Neural progenitor cell (in vitro differentiated cells): ENCODE data around the gene MAN2A2. TPM values are rescaled to one million over a fixed set of nuclear protein-coding genes. Genes with fewer than 3 reads are reported as not detected.

ENCODE experiments used
- DNase-seq: peaks from one replicate; pipeline ENCODE4 v3.0.0-alpha.2; 2016; ENCODE audit warnings: low spot score
- H2AFZ ChIP-seq: fragments of 200-600 bp; sonication (generic); replicated peaks from 2 replicates; pipeline ENCODE4 v1.6.1; 2016; ENCODE audit warnings: antibody characterized with exemption
- H3F3A ChIP-seq: fragments of 200-600 bp; sonication (generic); 2 replicates; pipeline ENCODE4 v1.6.1; 2016; ENCODE audit warnings: antibody characterized with exemption, low read depth
- H3K27ac ChIP-seq: fragments of 200-600 bp; sonication (generic); 2 replicates; pipeline ENCODE4 v1.5.1; 2016; ENCODE audit warnings: mild to moderate bottlenecking
- H3K27me3 ChIP-seq: fragments of 200-600 bp; sonication (generic); 2 replicates; pipeline ENCODE4 v1.6.1; 2016; ENCODE audit warnings: mild to moderate bottlenecking, moderate library complexity
- H3K36me3 ChIP-seq: fragments of 200-600 bp; sonication (generic); 2 replicates; pipeline ENCODE4 v1.5.1; 2016
- H3K4me1 ChIP-seq: fragments of 200-600 bp; sonication (generic); 2 replicates; pipeline ENCODE4 v1.6.1; 2016; ENCODE audit warnings: mixed run types
- H3K4me2 ChIP-seq: fragments of 200-600 bp; sonication (generic); 2 replicates; pipeline ENCODE4 v1.6.1; 2016
- H3K4me3 ChIP-seq: fragments of 200-600 bp; sonication (generic); 2 replicates; pipeline ENCODE4 v1.5.1; 2016
- H3K79me2 ChIP-seq: fragments of 200-600 bp; sonication (generic); 2 replicates; pipeline ENCODE4 v1.6.1; 2016; ENCODE audit warnings: low read depth
- H3K9ac ChIP-seq: fragments of 200-600 bp; sonication (generic); 2 replicates; pipeline ENCODE4 v1.6.1; 2016
- H3K9me3 ChIP-seq: fragments of 200-600 bp; sonication (generic); 2 replicates; pipeline ENCODE4 v1.5.1; 2016; ENCODE audit warnings: low read depth
- H4K20me1 ChIP-seq: fragments of 200-600 bp; sonication (generic); 2 replicates; pipeline ENCODE4 v1.6.1; 2016; ENCODE audit warnings: low read depth
- H3K27ac Mint-ChIP-seq: 3 replicates; pipeline ENCODE4 v1.8.0; 2021; ENCODE audit warnings: mixed read lengths
- H3K27me3 Mint-ChIP-seq: 2 replicates; pipeline ENCODE4 v1.8.0; 2022; ENCODE audit warnings: low read depth, mild to moderate bottlenecking, inconsistent platforms, moderate library complexity, mixed read lengths; ENCODE audit not compliant: insufficient read depth
- H3K36me3 Mint-ChIP-seq: 3 replicates; pipeline ENCODE4 v1.8.0; 2021; ENCODE audit warnings: mixed read lengths
- H3K4me1 Mint-ChIP-seq: 3 replicates; pipeline ENCODE4 v1.8.0; 2021; ENCODE audit warnings: mixed read lengths
- H3K4me3 Mint-ChIP-seq: 3 replicates; pipeline ENCODE4 v1.8.0; 2021; ENCODE audit warnings: mild to moderate bottlenecking, moderate library complexity, mixed read lengths
- H3K9me3 Mint-ChIP-seq: 3 replicates; pipeline ENCODE4 v1.8.0; 2020; ENCODE audit warnings: mixed read lengths
- EZH2 ChIP-seq: fragments of 200-600 bp; sonication (generic); IDR thresholded peaks from 2 replicates; pipeline ENCODE4 v1.6.1; 2017; ENCODE audit warnings: antibody characterized with exemption, mild to moderate bottlenecking, moderate library complexity
- EZH2phosphoT487 ChIP-seq: fragments of 200-600 bp; sonication (generic); IDR thresholded peaks from 2 replicates; pipeline ENCODE4 v1.6.1; 2017; ENCODE audit warnings: antibody characterized with exemption
- total RNA-seq: library from RNA; depleted of rRNA; stranded (reverse); fragments of >200 nt; gene quantifications from 2 replicates; pipeline ENCODE4 v1.2.3, GENCODE V29; 2015; ENCODE audit warnings: low replicate concordance
- TF ChIP-seq, protein P1 (sequence below): fragments of 200-600 bp; sonication (generic); IDR thresholded peaks from 2 replicates; pipeline ENCODE4 v1.5.1; 2017; ENCODE audit warnings: antibody characterized with exemption, mild to moderate bottlenecking

MAN2A2 gene
- total RNA-seq, 1 donor from 2014 or later, result 7.0 TPM

DNA sequence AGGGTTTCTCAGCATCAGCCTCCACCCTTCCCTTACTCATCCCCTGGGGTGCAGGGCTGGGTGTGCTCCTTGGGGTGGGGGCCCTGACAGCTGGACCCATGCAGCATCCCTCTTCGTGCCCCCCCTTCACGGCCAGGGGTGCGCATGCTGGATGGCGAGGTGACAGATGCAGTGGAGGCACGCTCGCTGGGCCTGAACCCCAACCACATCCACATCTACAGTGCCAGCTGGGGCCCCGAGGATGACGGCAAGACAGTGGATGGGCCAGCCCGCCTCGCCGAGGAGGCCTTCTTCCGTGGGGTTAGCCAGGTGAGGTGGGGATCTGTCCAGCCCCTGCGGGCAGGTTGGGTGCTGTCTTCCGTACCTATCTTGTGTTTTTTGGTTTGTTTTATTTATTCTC lies 25.1 kb upstream of the MAN2A2 start:
- Histone ChIP-seq H3K4me1 (peaks cover 16% of the 10 kb centered on the region), H3K9ac (no peak overlapping the region), H3K9me3 (no peaks in the 10 kb centered on the region), H3K36me3 (no peaks in the 10 kb centered on the region), H3K79me2 (peaks cover 3% of the 10 kb centered on the region), H2AFZ (no peak overlapping the region), H4K20me1 (peaks cover 9% of the 10 kb centered on the region), H3F3A (no peaks in the 10 kb centered on the region), H3K4me3 (no peak overlapping the region), H3K4me2 (no peak overlapping the region), H3K27me3 (no peaks in the 10 kb centered on the region), H3K27ac (no peak overlapping the region)
- H3K27me3 Mint-ChIP-seq, result peaks cover 2% of the 10 kb centered on the region
- peaks cover 23% of the 10 kb centered on the region for H3K36me3 Mint-ChIP-seq
- H3K27ac Mint-ChIP-seq, result no peak overlapping the region
- no peaks in the 10 kb centered on the region for H3K9me3 Mint-ChIP-seq
- peaks cover 15% of the 10 kb centered on the region for H3K4me1 Mint-ChIP-seq
- H3K4me3 Mint-ChIP-seq, result no peak overlapping the region
- TF ChIP-seq EZH2phosphoT487, result no peak
- TF ChIP-seq EZH2, result no peak
- DNase-seq, result no peak

DNA sequence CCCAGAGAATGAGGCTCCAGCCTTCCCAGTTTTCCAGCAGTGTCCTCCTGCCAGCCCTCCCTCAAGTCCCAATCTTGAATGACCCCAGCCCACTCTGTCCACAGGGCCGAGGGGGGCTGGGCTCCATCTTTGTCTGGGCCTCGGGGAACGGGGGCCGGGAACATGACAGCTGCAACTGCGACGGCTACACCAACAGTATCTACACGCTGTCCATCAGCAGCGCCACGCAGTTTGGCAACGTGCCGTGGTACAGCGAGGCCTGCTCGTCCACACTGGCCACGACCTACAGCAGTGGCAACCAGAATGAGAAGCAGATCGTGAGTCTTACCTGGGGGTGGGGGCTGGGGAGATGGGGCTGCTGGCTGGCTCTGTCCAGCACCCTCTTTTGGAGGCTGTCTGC lies 24.4 kb upstream of the MAN2A2 start:
- H3K4me3 Mint-ChIP-seq, result no peak overlapping the region
- DNase-seq, result no peak

DNA sequence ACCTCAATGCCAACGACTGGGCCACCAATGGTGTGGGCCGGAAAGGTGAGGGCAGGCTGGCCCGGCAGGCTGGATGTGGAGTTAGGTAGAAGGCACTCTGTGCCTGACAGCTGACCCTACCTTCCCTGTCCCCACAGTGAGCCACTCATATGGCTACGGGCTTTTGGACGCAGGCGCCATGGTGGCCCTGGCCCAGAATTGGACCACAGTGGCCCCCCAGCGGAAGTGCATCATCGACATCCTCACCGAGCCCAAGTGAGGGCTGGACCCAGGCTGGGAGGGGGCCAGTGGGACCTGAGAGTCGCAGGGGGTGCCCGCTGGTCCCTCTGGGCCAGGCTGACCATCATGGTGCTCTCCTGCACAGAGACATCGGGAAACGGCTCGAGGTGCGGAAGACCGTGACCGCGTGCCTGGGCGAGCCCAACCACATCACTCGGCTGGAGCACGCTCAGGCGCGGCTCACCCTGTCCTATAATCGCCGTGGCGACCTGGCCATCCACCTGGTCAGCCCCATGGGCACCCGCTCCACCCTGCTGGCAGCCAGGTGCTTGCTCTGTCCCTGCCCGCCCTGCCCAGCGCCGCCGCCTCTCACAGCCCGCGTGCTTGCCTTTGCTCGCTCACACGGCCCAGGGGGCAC lies 23.3 kb upstream of the MAN2A2 start:
- Histone ChIP-seq H3K27ac (no peak overlapping the region), H3K79me2 (no peaks in the 10 kb centered on the region), H3K27me3 (no peaks in the 10 kb centered on the region), H3K4me3 (no peak overlapping the region), H2AFZ (no peak overlapping the region), H3K36me3 (no peaks in the 10 kb centered on the region), H3K9me3 (no peaks in the 10 kb centered on the region), H3K9ac (no peak overlapping the region), H3K4me2 (no peak overlapping the region), H4K20me1 (no peaks in the 10 kb centered on the region), H3K4me1 (peaks cover 13% of the 10 kb centered on the region), H3F3A (peaks cover 9% of the 10 kb centered on the region)
- Mint-ChIP-seq H3K4me3 (no peak overlapping the region), H3K4me1 (peaks cover 3% of the 10 kb centered on the region), H3K9me3 (no peaks in the 10 kb centered on the region), H3K27me3 (peaks cover 2% of the 10 kb centered on the region), H3K27ac (no peak overlapping the region), H3K36me3 (peaks cover 23% of the 10 kb centered on the region)
- no peak for DNase-seq
- TF ChIP-seq EZH2phosphoT487, result no peak
- TF ChIP-seq, protein P1, sequence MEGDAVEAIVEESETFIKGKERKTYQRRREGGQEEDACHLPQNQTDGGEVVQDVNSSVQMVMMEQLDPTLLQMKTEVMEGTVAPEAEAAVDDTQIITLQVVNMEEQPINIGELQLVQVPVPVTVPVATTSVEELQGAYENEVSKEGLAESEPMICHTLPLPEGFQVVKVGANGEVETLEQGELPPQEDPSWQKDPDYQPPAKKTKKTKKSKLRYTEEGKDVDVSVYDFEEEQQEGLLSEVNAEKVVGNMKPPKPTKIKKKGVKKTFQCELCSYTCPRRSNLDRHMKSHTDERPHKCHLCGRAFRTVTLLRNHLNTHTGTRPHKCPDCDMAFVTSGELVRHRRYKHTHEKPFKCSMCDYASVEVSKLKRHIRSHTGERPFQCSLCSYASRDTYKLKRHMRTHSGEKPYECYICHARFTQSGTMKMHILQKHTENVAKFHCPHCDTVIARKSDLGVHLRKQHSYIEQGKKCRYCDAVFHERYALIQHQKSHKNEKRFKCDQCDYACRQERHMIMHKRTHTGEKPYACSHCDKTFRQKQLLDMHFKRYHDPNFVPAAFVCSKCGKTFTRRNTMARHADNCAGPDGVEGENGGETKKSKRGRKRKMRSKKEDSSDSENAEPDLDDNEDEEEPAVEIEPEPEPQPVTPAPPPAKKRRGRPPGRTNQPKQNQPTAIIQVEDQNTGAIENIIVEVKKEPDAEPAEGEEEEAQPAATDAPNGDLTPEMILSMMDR, result no peak
- no peak for TF ChIP-seq EZH2

More for the DNA sequence above, 24.4 kb upstream of the MAN2A2 start:
- no peak overlapping the region for H3K27ac Mint-ChIP-seq
- no peak overlapping the region for H3K4me3 ChIP-seq
- H4K20me1 ChIP-seq, result peaks cover 8% of the 10 kb centered on the region
- TF ChIP-seq EZH2 (no peak), EZH2phosphoT487 (no peak)
- TF ChIP-seq, protein P1, result no peak
- no peaks in the 10 kb centered on the region for H3K9me3 ChIP-seq
- no peaks in the 10 kb centered on the region for H3K27me3 ChIP-seq
- H3K4me1 ChIP-seq, result peaks cover 13% of the 10 kb centered on the region
- H3K36me3 Mint-ChIP-seq, result peaks cover 23% of the 10 kb centered on the region
- H2AFZ ChIP-seq, result no peak overlapping the region
- H3K27ac ChIP-seq, result no peak overlapping the region
- H3K9me3 Mint-ChIP-seq, result no peaks in the 10 kb centered on the region
- no peaks in the 10 kb centered on the region for H3K36me3 ChIP-seq
- H3K27me3 Mint-ChIP-seq, result peaks cover 2% of the 10 kb centered on the region
- peaks cover 4% of the 10 kb centered on the region for H3F3A ChIP-seq
- peaks cover under 1% of the 10 kb centered on the region for H3K79me2 ChIP-seq
- peaks cover 11% of the 10 kb centered on the region for H3K4me1 Mint-ChIP-seq
- no peak overlapping the region for H3K9ac ChIP-seq
- H3K4me2 ChIP-seq, result no peak overlapping the region

DNA sequence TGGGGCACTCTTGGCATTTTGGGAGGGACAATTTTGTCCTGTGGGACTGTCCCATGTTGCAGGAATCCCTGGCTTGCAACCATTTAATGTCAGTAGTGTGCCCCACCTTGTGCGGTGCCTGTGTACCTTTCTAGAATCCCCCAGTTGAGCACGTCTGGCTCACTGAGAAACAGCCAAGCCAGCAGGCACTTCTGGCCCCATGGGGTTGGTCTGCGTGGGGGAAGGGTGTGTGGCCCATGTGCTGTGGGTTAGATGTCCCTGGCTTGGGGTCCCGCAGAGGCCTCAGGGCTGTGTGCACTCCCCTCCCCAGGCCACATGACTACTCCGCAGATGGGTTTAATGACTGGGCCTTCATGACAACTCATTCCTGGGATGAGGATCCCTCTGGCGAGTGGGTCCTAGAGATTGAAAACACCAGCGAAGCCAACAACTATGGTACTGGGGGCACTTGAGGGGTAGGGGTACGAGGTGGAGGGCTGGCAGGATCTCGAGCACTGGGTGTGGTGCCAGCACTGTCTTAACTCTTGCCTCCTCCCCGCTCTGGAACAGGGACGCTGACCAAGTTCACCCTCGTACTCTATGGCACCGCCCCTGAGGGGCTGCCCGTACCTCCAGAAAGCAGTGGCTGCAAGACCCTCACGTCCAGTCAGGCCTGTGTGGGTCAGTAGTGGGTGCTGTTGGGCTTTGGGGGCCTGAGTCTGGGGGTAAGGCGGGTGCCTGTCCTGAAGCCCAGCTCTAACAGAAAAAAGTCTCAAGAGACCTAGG lies 22.5 kb upstream of the MAN2A2 start:
- H3K9me3 Mint-ChIP-seq, result no peaks in the 10 kb centered on the region
- peaks cover 16% of the 10 kb centered on the region for H3F3A ChIP-seq
- no peak overlapping the region for H3K27ac ChIP-seq
- H3K4me3 Mint-ChIP-seq, result no peak overlapping the region
- peaks cover 13% of the 10 kb centered on the region for H3K4me1 ChIP-seq
- no peaks in the 10 kb centered on the region for H3K9me3 ChIP-seq
- H3K4me3 ChIP-seq, result no peak overlapping the region
- DNase-seq, result no peak
- no peaks in the 10 kb centered on the region for H4K20me1 ChIP-seq
- no peaks in the 10 kb centered on the region for H3K79me2 ChIP-seq
- TF ChIP-seq EZH2phosphoT487 (no peak), EZH2 (no peak)
- TF ChIP-seq, protein P1, result no peak
- no peaks in the 10 kb centered on the region for H3K36me3 ChIP-seq
- H3K27me3 ChIP-seq, result no peaks in the 10 kb centered on the region
- H3K9ac ChIP-seq, result no peak overlapping the region
- H3K27me3 Mint-ChIP-seq, result peaks cover 2% of the 10 kb centered on the region
- no peak overlapping the region for H3K27ac Mint-ChIP-seq
- H3K36me3 Mint-ChIP-seq, result peaks cover 23% of the 10 kb centered on the region
- H3K4me1 Mint-ChIP-seq, result peaks cover 7% of the 10 kb centered on the region
- no peak overlapping the region for H3K4me2 ChIP-seq
- no peak overlapping the region for H2AFZ ChIP-seq
